Hematopoietic multipotent progenitor cell (in vitro differentiated cells): ENCODE data around the gene REPS2. TPM values are rescaled to one million over a fixed set of nuclear protein-coding genes. Genes with fewer than 3 reads are reported as not detected.

ENCODE experiments used
- DNase-seq, 3 donors: peaks; one replicate each; pipeline ENCODE4 v3.0.0-alpha.2; 2011 to 2015; ENCODE audit warnings: low read depth in 2 of 3, low spot score in 2 of 3
- total RNA-seq: library from RNA; depleted of rRNA; stranded (reverse); fragments of >200 nt; gene quantifications from one replicate; pipeline ENCODE4 v1.2.3, GENCODE V29; 2012

REPS2 gene
- 5.1 TPM for total RNA-seq

DNA sequence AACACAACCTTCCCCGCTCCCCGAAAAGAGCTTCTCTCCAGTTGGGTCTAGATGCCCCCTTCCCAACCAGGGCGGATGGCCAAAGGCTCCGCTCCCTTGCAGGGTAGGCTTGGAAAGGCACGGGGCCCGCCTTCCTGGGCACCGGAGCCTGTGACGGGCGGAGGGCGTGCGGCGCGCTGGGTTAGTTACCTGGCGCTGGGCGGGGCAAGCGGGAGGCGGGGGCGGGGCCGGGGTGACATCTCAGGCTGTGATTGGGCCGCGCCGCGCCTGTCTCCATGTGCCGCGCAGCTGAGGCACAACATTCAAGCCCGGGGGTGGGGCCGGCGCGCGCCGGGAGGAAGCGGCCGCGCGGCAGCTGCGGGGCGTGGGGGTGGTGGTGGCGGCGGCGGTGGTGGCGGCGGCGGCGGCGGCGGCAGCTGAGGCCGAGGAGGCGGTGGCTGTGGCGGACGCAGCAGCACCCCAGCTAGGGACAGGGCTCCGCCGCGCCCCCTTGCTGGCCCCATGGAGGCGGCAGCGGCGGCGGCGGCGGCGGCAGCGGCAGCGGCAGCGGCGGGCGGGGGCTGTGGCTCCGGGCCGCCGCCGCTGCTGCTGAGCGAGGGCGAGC, at the start of gene REPS2:
TSS of gene REPS2 (plus strand) at position 298 of the 604 bp plus-strand sequence. CDS start at position 502, 204 bp downstream.
- peak; percentile 36 to 83 (median 81) for DNase-seq

DNA sequence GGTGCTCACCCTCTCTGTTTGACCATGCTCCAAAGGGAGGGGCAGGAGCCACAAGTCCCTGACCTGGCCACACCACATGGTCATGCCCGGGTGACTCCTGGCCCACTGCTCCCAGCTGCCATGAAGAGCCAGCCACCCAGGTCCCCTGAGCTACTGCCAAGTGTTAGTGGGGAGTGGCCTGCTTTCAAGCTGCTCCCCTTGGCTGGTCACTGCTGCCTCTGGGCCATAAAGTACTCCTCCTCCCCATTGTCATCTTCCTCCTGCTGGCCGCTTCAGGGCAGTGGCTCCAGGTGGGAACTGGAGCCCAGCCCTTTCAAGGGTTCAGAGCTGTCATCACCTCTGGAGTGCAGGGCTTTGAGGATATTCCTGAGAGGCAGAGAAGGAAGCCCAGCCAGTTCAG, 49.0 kb upstream of the REPS2 start:
- DNase-seq: no peak

DNA sequence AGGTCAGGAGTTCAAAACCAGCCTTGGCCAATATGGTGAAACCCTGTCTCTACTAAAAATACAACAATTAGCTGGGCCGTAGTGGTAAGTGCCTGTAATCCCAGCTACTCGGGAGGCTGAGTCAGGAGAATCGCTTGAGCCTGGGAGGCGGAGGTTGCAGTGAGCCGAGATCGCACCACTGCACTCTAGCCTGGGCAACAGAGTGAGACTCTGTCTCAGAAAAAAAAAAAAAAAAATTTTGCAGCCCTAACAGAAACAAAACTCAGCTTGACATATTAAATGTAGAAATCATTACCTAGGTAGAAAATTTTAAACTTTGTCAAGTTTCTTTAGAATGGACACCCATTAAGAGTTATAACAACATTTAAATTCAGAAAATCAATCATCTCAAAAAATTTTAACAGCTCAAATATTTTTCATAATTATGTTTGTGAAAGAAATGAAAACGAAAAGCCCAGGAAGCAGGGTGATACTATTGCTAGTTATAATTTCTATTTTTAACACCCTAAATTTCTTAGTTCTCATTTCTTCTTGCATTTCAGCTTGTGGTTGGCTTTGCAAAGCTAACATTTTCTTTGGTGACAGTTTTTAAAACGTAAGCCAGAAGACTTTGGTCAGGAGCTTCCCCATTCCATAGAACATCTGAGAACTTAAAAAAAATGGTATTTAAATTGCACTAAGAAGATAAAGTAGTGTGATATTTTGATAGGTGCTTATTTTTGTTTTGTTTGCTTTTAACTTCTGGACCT, 43.0 kb upstream of the REPS2 start:
- DNase-seq: peak in 1 of 3 donors; percentile 50

DNA sequence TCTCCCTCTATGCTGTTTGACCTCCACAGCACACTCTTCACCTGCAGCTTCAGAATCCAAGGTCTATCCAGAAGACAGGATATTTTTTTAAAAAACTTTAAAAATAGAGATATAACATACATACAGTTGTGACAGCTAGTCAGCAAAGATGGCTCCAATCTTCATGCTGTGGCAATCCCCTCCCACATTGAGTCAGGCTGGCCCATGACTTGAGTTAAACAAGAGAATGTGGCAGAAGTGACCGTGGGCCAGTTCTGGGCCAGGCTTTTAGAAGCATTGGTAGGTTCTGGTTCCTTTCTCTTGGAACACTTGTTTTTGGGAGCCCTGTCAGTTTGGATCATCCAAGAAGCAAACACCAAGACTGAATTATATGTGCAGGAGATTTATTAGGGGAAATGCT, 36.1 kb upstream of the REPS2 start:
- DNase-seq: no peak

DNA sequence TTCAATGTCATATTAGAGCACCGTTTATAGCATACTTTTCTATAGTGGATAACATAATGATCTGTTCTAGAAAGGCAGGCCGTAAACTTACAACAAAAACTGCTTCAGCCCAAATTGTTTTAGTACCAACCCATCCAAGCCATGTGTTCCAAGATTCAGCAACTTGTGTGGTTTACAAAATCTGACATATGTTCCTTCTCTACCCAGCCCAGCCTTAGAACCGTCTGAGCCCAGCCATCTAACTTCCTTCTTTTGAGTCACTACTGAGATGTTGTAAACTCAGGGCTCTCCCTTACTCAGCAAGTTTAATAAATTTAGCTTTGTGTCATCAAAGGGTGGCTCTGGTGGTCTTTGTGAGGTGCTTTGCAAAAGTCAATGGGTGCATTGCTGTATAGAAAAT, 32.4 kb upstream of the REPS2 start:
- peak in 2 of 3 donors; percentile 25 to 71 for DNase-seq

DNA sequence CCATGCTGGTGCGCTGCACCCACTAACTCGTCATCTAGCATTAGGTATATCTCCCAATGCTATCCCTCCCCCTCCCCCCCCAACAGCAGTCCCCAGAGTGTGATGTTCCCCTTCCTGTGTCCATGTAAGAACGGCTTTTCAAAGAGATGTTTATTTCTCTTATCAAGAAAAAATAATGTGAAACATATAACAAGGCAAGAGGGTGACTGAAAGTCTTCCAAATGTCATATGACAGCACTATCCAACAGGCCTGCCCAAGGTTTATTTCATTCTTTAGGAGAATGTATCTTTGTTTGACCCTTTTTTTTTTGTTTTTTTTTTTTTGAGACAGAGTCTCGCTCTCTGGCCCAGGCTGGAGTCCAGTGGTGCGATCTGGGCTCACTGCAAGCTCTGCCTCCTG, 29.9 kb upstream of the REPS2 start:
- DNase-seq: no peak

DNA sequence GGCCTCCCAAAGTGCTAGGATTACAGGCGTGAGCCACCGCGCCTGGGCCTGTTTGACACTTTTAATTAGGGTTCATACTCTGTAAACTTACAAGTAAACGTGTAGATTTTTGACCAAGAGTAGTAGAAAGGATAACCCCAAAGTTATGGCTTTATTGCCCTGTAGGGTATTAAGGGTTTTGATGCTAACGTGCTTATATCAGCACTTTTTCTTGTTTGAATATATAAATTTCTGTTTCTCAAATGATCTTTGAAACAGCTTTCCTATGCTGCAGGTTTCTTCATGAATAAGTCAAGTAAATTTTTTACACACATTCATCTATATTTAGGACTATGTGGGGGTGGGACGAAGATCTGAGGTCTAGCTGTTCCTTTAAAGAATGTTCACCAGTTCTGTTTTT, 29.3 kb upstream of the REPS2 start:
- DNase-seq: no peak

DNA sequence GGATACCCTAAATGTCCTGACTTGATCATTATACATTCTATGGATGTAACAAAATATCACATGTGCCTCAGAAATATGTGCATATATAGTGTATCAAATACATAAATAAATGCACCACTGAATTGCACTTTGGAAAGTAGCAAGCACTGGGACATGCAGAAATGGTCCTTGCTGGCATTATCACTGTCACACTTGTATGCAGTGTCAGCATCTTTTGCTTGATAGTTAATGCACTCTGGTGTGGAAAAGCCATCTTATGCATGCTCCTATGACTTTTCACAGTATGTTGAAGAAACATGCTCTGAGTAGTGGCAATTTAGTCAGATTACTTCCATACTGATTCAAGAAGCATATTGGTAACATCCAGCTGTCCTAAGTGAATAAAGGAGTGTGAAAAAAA, 27.5 kb upstream of the REPS2 start:
- DNase-seq: no peak

DNA sequence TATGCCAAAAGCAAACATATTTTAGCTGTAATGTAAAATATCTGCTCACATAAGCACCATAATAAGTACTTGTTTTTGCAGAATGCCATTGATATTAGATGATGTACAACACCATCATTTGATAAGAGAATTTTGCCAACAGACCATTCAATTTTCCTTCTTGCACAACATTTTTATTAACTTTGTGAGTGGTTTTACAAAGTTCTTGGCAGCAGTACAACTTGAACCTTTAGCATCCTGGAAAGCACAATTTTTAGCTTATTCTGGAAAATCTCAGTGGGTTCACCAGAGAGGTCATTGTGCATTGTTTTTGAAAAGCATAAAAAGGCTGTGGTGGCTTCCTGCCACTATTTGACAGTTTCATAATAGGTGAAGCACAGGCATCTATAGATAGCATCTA, 26.4 kb upstream of the REPS2 start:
- no peak for DNase-seq

DNA sequence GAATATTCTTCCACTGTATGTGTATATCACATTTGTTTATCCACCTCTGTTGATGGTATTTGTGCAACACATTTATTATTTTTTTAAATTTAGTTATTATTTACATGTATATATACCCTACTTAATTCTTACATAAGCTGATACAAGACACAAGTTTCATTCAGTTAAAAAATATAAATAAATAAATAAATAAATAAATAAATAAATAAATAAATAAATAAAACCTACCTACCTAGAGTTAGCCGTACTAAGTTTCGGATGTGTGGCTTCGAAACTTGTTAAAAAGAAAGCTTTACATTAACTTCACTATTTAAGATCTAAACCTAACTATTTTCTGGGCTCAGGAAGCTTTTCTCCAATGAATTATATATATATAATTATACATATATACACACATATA, 23.3 kb upstream of the REPS2 start:
- no peak for DNase-seq

DNA sequence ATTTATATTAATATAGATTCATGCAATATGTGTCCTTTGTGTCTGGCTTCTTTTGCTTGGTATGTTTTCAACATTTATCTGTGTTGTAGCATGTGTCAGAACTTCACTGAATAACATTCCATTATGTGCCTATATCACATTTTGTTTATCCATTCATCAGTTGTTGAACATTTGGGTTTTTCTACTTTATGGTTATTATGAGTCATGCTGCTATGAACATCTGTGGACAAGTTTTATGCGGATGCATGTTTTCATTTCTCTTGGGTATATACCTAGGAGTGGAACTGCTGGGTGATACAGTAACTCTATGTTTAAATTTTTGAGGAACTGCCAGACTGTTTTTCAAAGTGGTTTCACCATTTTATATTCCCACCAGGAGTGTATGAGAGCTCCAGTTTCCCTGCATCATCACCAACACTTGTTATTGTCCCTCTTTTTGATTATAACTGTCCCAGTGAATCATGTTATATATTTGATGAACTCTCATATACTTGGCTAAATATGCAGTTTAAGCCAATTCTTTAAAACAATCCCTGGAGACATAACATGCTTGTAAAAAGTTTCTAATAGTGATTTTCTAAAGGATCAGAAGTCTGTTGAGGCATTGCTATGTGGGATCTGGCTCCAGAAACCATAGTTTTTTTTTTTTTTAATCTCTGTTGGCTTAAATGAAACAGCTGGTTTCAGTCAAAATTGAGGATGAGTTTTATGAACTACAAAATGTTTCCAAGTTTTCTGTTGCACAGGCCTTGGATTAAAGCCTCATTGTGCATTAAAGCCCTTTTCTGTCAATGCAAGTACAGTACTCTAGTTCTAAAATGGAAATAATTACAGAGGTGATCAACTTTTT, 21.6 kb upstream of the REPS2 start:
- DNase-seq: no peak

DNA sequence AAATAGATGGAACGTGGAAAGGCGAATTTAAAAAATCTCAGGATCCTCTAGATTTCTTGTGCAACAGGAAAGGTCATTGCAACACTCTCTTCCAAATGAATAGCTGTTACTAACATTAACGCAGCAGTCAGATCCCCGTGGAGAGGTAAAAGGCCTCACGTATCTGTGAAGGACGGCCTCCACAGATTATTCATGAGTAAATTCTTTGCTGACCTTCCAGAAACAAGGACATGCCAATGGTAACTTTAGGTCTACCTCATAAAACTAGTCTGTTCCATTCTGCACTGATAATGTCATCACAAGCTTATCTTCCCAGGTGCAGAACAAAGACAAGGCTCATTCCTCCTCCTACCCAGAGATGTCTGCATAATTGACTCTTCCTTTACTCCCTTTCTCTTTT, 16.1 kb upstream of the REPS2 start:
- DNase-seq: no peak

DNA sequence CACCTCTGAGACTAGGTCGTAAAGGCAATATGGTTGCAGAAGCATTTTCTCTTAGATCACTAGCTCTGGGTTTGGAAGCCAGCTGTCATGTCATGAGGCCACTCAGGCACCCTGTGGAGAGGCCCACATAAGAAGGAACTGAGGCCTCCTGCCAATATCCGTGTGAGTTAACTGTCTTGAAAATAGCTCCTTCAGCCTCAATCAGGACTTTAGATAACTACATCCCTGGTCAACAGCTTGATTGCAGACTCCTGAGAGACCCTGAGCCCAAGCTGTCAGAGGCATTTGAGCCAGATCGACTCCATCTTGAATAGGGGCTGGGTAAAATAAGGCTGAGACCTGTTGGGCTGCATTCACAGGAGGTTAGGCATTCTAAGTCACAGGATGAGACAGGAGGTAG, 15.1 kb upstream of the REPS2 start:
- no peak for DNase-seq

DNA sequence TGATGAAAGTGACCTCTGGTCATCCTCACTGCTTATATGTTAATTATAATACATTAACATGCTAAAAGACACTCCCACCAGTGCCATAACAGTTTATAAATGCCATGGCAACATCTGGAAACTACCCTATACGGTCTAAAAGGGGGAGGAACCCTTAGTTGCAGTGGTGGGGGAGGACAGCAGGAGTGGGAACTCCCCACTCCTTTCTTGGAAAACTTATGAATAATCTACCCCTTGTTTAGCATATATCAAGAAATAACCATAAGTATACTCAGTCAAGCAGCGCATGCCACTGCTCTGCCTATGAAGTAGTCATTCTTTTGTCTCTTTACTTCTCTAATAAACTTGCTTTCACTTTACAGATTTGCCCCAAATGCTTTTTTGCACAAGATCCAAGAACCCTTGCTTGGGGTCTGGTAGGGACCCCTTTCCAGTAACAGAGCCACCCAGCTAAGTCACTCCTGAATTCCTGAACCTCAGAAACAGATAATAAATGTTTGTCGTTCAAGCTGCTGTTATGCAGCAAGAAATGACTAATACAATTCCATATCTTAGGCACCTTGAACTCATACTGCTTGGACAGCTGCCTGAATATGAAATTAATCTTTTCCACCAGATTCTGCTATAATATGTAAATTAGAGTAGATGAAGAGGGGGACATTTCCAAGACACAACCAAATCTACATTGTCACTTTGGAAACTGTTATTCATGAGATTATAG, 14.4 kb upstream of the REPS2 start:
- no peak for DNase-seq

DNA sequence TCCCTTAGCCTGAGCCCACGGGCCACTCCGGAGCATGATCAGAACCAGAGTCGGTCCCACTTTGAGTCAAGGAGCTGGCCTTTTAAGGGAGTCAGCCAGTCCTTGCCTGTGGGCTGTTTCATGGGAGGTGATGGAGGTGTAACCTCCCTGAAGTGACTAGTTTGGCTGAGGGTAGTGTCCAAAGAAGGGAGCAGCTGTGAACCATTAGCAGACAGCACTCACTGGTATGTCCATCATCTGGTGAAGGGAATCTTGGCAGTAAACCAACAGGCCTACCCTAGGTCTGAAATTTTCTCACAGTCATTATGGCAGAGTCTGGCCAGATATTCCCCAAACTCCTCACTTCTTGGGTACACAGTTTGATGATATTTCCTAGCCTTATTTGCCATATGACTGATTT, 12.3 kb upstream of the REPS2 start:
- no peak for DNase-seq

DNA sequence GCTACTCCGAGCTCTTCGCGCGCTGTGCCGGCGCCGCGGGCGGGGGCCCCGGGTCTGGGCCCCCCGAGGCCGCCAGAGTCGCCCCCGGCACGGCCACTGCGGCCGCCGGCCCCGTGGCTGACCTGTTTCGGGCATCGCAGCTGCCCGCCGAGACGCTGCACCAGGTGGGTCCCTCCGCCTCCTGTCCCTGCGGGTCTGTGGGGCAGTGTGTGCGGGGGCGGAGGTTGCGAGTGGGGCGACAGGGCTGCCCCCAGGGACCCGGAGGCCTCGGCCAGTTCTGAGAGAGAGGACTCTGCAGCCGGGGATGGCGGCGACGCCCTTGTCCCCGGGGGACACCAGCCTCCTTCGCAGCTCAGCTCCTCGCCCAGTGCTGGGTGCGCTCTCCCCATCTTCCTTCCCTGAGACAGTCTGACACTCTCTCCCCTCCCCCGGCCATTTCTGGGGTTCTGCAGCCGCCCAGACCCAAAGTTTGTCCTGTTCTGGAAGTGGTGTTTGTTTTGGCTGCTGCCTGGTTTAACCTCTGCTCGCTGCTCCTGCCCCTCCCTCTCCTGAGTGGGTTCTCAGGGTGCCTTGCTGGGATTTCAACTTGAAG, 609 bp downstream of the REPS2 start:
- DNase-seq: peak in 1 of 3 donors; percentile 1

DNA sequence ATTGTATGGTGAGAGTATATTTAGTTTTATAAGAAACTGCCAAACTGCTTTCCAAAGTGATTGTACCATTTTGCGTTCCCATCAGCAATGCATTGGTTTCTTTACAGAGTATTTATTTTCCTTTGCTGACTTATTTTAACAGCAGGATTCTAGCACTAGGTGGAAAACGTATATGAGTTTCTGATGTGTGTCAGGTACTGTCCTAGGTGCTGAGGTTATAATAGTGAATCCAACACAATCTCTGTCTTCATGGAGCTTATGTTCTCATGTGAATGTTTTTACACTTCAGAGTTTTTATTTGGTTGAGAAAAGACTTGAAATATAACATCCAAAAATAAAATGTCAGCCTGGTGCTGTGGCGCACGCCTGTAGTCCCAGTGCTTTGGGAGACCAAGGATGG, 4.0 kb downstream of the REPS2 start:
- DNase-seq: no peak

DNA sequence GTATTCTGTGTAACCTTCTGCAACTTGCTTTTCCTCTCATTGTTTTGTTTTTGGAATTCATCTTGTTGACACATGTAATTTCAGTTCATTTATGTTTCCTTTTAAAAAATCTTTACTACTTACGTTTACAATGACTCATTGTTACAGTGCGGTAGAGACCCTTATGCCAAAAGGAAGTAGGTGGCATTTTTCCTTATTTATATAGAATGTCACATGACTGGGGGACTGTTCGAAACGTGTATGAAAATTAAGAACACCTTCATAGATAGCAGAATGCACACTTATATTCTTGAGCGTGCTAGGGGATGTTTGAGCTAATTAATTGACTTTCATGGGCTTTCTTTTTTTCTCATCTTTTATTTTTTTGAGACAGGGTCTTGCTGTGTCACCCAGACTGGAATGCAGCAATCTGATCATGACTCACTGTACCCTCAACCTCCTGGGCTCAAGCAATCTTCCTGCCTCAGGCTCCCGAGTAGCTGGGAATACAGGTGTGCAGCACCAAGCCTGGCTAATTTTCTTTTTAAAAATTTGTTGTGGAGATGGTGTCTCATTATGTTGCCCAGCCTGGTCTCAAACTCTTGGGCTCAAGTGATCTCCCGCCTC, 7.3 kb downstream of the REPS2 start:
- DNase-seq: peak in 1 of 3 donors; percentile 42

DNA sequence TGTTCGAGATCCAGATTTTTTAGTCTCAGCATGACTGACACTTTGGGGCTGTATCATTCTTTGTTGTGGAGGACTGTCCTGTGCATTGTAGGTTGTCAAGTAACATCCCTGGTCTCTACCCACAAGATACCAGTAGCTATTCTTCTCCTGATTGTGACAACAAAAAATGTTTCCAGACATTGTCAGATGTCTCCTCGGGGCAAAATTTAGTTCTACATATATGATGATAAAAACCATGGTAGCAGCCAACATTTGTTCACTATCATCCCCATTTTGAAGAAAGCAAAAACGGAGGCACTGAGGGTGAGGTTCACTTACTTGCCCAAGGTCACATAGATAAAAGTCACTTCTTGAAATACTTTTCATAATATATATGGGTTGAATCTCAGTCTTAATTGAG, 11.3 kb downstream of the REPS2 start:
- no peak for DNase-seq

DNA sequence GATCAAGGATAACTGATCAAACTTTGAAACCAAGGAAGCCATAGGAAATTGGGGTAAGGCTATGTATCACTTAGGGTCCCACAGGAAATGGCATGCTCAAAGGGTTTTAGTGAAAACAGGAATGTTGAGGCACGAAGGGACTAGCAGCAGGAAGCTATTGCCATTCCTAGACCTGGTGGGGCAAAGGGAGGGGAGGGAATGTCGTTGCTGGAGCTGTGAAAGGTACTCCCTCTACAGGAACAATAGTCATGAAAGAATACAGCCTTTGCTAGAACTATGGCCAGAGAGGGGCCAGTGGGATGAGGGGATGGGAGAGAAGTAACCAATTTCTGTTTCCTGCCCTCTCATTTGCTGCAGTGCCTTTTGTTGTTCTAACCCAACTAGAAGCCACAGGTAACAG, 11.9 kb downstream of the REPS2 start:
- DNase-seq: no peak
